NCI-H526 (cell line): ENCODE data around the gene PFDN6.

Experiments used
- DNase-seq, 2 experiments: peaks; one replicate each; lab custom pipeline; 2025; lab: John Stamatoyannopoulos, UW

The PFDN6 gene

GRCh38 chr6:33317419-33317668, 27.9 kb downstream of the PFDN6 start:
- DNase-seq, result no peak

- DNase-seq, result peak; percentile 99
Measured at GRCh38 chr6:33317669-33318425, 28.4 kb downstream of the PFDN6 start, which contains the start of gene ZBTB22. Gene ZBTB22, minus strand, starts transcription at chr6:33317744. Its CDS starts 828 bp downstream, at chr6:33316916.

- no peak for DNase-seq
Measured at GRCh38 chr6:33318426-33319073, 29.1 kb downstream of the PFDN6 start.

- DNase-seq, result no peak
Measured at GRCh38 chr6:33319939-33320314, 30.5 kb downstream of the PFDN6 start.

GRCh38 chr6:33320315-33321181, 31.1 kb downstream of the PFDN6 start:
- DNase-seq, result peak; percentile 6 to 56

- DNase-seq, result no peak
Measured at GRCh38 chr6:33321227-33321626, 31.8 kb downstream of the PFDN6 start.

GRCh38 chr6:33323623-33323948, 34.2 kb downstream of the PFDN6 start:
- no peak for DNase-seq

GRCh38 chr6:33324125-33324524, 34.7 kb downstream of the PFDN6 start:
- DNase-seq, result peak in 1 of 2 experiments; percentile 47

GRCh38 chr6:33329058-33329457, 39.7 kb downstream of the PFDN6 start:
- DNase-seq, result no peak

GRCh38 chr6:33330736-33331135, 41.3 kb downstream of the PFDN6 start:
- DNase-seq, result no peak

GRCh38 chr6:33333666-33334065, 44.3 kb downstream of the PFDN6 start:
- DNase-seq, result no peak

- DNase-seq, result no peak
Measured at GRCh38 chr6:33335916-33336315, 46.5 kb downstream of the PFDN6 start.

GRCh38 chr6:33336495-33336894, 47.1 kb downstream of the PFDN6 start:
- DNase-seq, result no peak

- DNase-seq, result no peak
Measured at GRCh38 chr6:33339193-33339592, 49.8 kb downstream of the PFDN6 start.
